Endothelial cell of umbilical vein (primary cell): ENCODE measurements around the gene TMPRSS6. TPM values are rescaled to one million over a fixed set of nuclear protein-coding genes. Genes with fewer than 3 reads are reported as not detected.

ENCODE experiments used
- BruUV-seq: library from RNA; stranded (reverse); fragments of 400-500 nt; replicated peaks from 2 replicates; lab custom pipeline; 2021; lab: Mats Ljungman, UMichigan
- CTCF ChIA-PET: fragments of 300-600, 350-600 bp; sonication (Branson Sonifier 250); formaldehyde crosslinking; loops from one replicate; lab custom pipeline; 2021; ENCODE audit warnings: antibody characterized with exemption, inconsistent platforms; lab: Charles Lee
- POLR2A ChIA-PET: fragments of 300-600, 350-600 bp; sonication (Branson Sonifier 250); formaldehyde crosslinking; loops from one replicate; lab custom pipeline; 2021; ENCODE audit warnings: antibody characterized with exemption, inconsistent platforms; lab: Charles Lee
- DNase-seq: peaks from one replicate; pipeline ENCODE4 v3.0.0-alpha.2; 2011; ENCODE audit warnings: low read depth, low spot score
- FAIRE-seq: peaks from 2 replicates; lab custom pipeline; 2011; peaks lifted over from hg19 to GRCh38; lab: Jason Lieb, UNC
- H2AFZ ChIP-seq: 2 replicates; pipeline ENCODE4 v1.6.0; 2012; ENCODE audit warnings: low read depth, low read length, control low read depth, inconsistent platforms
- H3K27ac ChIP-seq: 2 replicates; pipeline ENCODE4 v1.5.1; 2011; ENCODE audit warnings: low read depth, mild to moderate bottlenecking, control low read depth, low read length, moderate library complexity; ENCODE audit not compliant: insufficient read depth
- H3K27me3 ChIP-seq, 2 experiments: 2 replicates each; pipeline versions ENCODE4 v1.6.0 to v1.6.1; 2011; ENCODE audit warnings: low read length in 2 of 2, mixed read lengths in 1 of 2; ENCODE audit not compliant: control insufficient read depth in 2 of 2, insufficient read depth in 2 of 2
- H3K36me3 ChIP-seq, 2 experiments: 2 replicates in 1 of 2; 3 replicates in 1 of 2; pipeline ENCODE4 v1.5.1; 2011; ENCODE audit warnings: low read length in 2 of 2, mild to moderate bottlenecking in 1 of 2, moderate library complexity in 1 of 2; ENCODE audit not compliant: control insufficient read depth in 2 of 2, insufficient read depth in 2 of 2; ENCODE audit errors: extremely low read depth in 1 of 2
- H3K4me1 ChIP-seq: 3 replicates; pipeline ENCODE4 v1.5.1; 2011; ENCODE audit warnings: mild to moderate bottlenecking, low read length; ENCODE audit not compliant: control insufficient read depth, insufficient read depth; ENCODE audit errors: extremely low read depth
- H3K4me2 ChIP-seq: 2 replicates; pipeline ENCODE4 v1.6.1; 2011; ENCODE audit warnings: low read length, control low read depth, mixed read lengths; ENCODE audit not compliant: insufficient read depth
- H3K4me3 ChIP-seq, 3 experiments: fragments of 200-600 bp in 1 of 3; sonication (generic), shearing (Covaris generic) in 1 of 3; replicated peaks in 1 of 3; 2 replicates each; pipeline ENCODE4 v1.5.1; 2011 to 2016; ENCODE audit warnings: control low read depth in 3 of 3, low read length in 3 of 3, mild to moderate bottlenecking in 2 of 3, inconsistent platforms in 1 of 3, low read depth in 1 of 3, moderate library complexity in 1 of 3; ENCODE audit not compliant: insufficient read depth in 1 of 3
- H3K79me2 ChIP-seq: 2 replicates; pipeline ENCODE4 v1.6.0; 2012; ENCODE audit warnings: low read length, inconsistent platforms; ENCODE audit not compliant: control insufficient read depth, insufficient read depth
- H3K9ac ChIP-seq: replicated peaks from 2 replicates; pipeline ENCODE3; 2011; ENCODE audit warnings: low read length, control low read depth; ENCODE audit not compliant: insufficient read depth; ENCODE audit errors: extremely low read depth
- H3K9me1 ChIP-seq: replicated peaks from 3 replicates; pipeline ENCODE4 v1.6.0; 2011; ENCODE audit warnings: mild to moderate bottlenecking, low read length; ENCODE audit not compliant: control insufficient read depth, insufficient read depth; ENCODE audit errors: extremely low read depth
- H3K9me3 ChIP-seq: replicated peaks from 2 replicates; pipeline ENCODE4 v1.5.1; 2012; ENCODE audit warnings: low read length, inconsistent platforms; ENCODE audit not compliant: control insufficient read depth, insufficient read depth
- H4K20me1 ChIP-seq: replicated peaks from 2 replicates; pipeline ENCODE3; 2011; ENCODE audit warnings: mild to moderate bottlenecking, low read length; ENCODE audit not compliant: control insufficient read depth, insufficient read depth; ENCODE audit errors: extremely low read depth
- EZH2 ChIP-seq: IDR thresholded peaks from 2 replicates; pipeline ENCODE4 v1.6.1; 2012; ENCODE audit warnings: borderline replicate concordance, low read depth, mild to moderate bottlenecking, moderate library complexity, low read length, inconsistent platforms; ENCODE audit not compliant: severe bottlenecking
- FOS ChIP-seq: IDR thresholded peaks from 2 replicates; pipeline ENCODE4 v1.6.1; 2011; ENCODE audit warnings: mild to moderate bottlenecking, low read length, moderate library complexity, borderline replicate concordance; ENCODE audit not compliant: insufficient read depth
- GATA2 ChIP-seq: IDR thresholded peaks from 2 replicates; pipeline ENCODE4 v1.7.0; 2011; ENCODE audit warnings: low read depth, mild to moderate bottlenecking, moderate library complexity, mixed read lengths, low read length; ENCODE audit not compliant: insufficient read length, insufficient read depth
- JUN ChIP-seq: IDR thresholded peaks from 2 replicates; pipeline ENCODE4 v1.6.1; 2011; ENCODE audit warnings: borderline replicate concordance, low read depth; ENCODE audit not compliant: insufficient read length, insufficient read depth
- MYC ChIP-seq: IDR thresholded peaks from one replicate; pipeline ENCODE4 v1.6.1; 2011; ENCODE audit warnings: mild to moderate bottlenecking, low read depth, low read length
- POLR2A ChIP-seq: IDR thresholded peaks from 2 replicates; pipeline ENCODE4 v1.6.1; 2012; ENCODE audit warnings: low read depth, mild to moderate bottlenecking, control low read depth, low read length
- POLR2AphosphoS5 ChIP-seq: IDR thresholded peaks from 2 replicates; pipeline ENCODE4 v1.6.1; 2012; ENCODE audit warnings: low read depth, mild to moderate bottlenecking, control low read depth, low read length, moderate library complexity; ENCODE audit not compliant: insufficient read depth
- dilution Hi-C: fragments of 300-500 bp; cut with MboI; formaldehyde crosslinking; loops from one replicate; pipeline ENCODE4 v1.15.0; 2019; ENCODE audit warnings: low sequenced_read_pairs; ENCODE audit not compliant: extremely low pct_ligation_motif_present
- intact Hi-C: fragments of 100-400 bp; cut with micrococcal nuclease; formaldehyde crosslinking; loops from one replicate; pipeline ENCODE4 v1.10.0; 2022
- polyA plus RNA-seq, 4 experiments: library from polyadenylated mRNA; depleted of rRNA in 3 of 4; stranded (reverse) in 3 of 4; unstranded in 1 of 4; fragments of >200 nt; gene quantifications; 2 replicates each; pipeline versions ENCODE4 v1.2.1 to v1.2.3, GENCODE V29; 2011 to 2012; ENCODE audit warnings: missing spikeins in 1 of 4
- total RNA-seq: library from RNA; stranded (reverse); gene quantifications from 2 replicates; pipeline ENCODE4 v1.2.3, GENCODE V29; 2021
- TF ChIP-seq, protein P1 (sequence below): IDR thresholded peaks from 2 replicates; pipeline ENCODE4 v1.6.1; 2011; ENCODE audit not compliant: insufficient read depth, insufficient read length
- TF ChIP-seq, protein P2 (sequence below), 2 donors: IDR thresholded peaks; 1 replicate in 1 of 2; 2 replicates in 1 of 2; pipeline ENCODE4 v1.5.1; 2011; ENCODE audit warnings: low read length in 2 of 2, mild to moderate bottlenecking in 2 of 2, moderate library complexity in 2 of 2, control low read depth in 1 of 2, inconsistent platforms in 1 of 2, low read depth in 1 of 2; ENCODE audit not compliant: insufficient read depth in 1 of 2; ENCODE audit errors: extremely low read depth in 1 of 2

TMPRSS6 gene
- total and polyA plus RNA-seq, 2 donors (not counting 3 experiments of a cell fraction or from before 2014, with no cell fraction given), result not detected

DNA sequence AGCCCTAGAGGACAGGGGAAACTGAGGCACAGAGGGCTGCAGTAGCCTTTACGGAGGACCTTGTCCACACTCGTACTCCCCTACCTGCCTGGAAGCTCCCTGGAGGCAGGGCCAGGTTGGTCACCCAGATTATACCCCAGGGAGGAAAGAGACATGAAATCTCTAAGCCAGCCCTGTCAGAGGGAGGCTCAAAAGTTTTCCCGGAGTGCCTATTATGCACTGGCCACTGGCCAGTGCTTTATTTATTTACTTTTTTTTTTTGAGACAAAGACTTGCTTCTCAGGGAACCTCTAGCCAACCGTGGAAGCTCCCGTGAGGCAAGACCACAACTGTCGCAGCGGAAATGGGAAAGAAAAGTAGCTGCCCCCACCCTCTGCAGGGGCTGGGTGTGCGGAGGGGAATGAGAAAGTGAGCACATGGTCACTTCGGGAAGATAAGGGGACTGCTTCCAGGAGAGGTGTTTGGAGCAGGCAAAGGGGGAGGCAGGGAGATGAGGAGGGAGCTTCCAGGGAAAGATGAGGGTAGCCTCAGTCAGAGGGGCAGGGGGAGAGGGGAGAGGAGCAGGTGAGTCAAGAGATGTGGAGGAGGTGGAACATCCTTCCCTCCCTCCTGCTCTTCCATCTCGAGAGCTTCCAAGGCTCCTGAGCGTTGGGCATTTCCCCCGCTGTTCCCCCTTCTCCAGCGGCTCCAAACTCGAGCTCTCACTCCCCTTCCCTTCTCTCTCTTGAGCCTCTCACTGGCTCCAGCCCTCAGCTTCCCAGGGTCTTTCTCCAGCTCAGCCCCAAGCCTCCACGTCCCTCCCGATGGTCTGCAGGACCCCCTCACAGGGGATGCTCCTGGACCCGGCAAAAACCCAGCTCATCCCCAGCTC is 35.9 kb upstream of the TMPRSS6 start:
- no peaks in the 10 kb centered on the region for H3K9me1 ChIP-seq
- no peak overlapping the region for H3K27ac ChIP-seq
- intact Hi-C loops, result no loop called here
- no peak overlapping the region for H3K9ac ChIP-seq
- POLR2A ChIA-PET, result no interaction called here
- no peaks in the 10 kb centered on the region for H3K4me1 ChIP-seq
- dilution Hi-C loops, result no loop called here
- peaks cover 0 to 2% of the 10 kb centered on the region in 2 experiments for H3K27me3 ChIP-seq
- no peak overlapping the region for H2AFZ ChIP-seq
- CTCF ChIA-PET, result no interaction called here
- TF ChIP-seq POLR2A, result no peak
- TF ChIP-seq, protein P1, sequence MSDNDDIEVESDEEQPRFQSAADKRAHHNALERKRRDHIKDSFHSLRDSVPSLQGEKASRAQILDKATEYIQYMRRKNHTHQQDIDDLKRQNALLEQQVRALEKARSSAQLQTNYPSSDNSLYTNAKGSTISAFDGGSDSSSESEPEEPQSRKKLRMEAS, result no peak
- TF ChIP-seq, protein P2, sequence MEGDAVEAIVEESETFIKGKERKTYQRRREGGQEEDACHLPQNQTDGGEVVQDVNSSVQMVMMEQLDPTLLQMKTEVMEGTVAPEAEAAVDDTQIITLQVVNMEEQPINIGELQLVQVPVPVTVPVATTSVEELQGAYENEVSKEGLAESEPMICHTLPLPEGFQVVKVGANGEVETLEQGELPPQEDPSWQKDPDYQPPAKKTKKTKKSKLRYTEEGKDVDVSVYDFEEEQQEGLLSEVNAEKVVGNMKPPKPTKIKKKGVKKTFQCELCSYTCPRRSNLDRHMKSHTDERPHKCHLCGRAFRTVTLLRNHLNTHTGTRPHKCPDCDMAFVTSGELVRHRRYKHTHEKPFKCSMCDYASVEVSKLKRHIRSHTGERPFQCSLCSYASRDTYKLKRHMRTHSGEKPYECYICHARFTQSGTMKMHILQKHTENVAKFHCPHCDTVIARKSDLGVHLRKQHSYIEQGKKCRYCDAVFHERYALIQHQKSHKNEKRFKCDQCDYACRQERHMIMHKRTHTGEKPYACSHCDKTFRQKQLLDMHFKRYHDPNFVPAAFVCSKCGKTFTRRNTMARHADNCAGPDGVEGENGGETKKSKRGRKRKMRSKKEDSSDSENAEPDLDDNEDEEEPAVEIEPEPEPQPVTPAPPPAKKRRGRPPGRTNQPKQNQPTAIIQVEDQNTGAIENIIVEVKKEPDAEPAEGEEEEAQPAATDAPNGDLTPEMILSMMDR (IDR thresholded peaks at IDR 0.05; ENCODE audit: extremely low read depth in 1 of 2, insufficient read depth in 1 of 2, low read depth in 1 of 2, low read length in 2 of 2), result no peak
- no peak for TF ChIP-seq GATA2
- TF ChIP-seq EZH2, result no peak
- TF ChIP-seq MYC, result no peak
- TF ChIP-seq JUN, result no peak
- no peak for TF ChIP-seq POLR2AphosphoS5
- TF ChIP-seq FOS, result no peak
- no peak for DNase-seq
- no peaks in the 10 kb centered on the region for H3K79me2 ChIP-seq
- H4K20me1 ChIP-seq, result no peaks in the 10 kb centered on the region
- BruUV-seq, result no TSS peak
- H3K4me2 ChIP-seq, result no peak overlapping the region
- no peak for FAIRE-seq
- H3K9me3 ChIP-seq, result no peaks in the 10 kb centered on the region
- H3K36me3 ChIP-seq, result no peaks in the 10 kb centered on the region
- no peak overlapping the region for H3K4me3 ChIP-seq
